CD4-positive, alpha-beta memory T cell (primary cell): ENCODE data around the gene EPHB1. TPM values are rescaled to one million over a fixed set of nuclear protein-coding genes. Genes with fewer than 3 reads are reported as not detected.

ENCODE experiments used
- CTCF ChIA-PET: fragments of 350-600 bp; sonication (Branson Sonifier 250); formaldehyde crosslinking; loops from one replicate; lab custom pipeline; 2021; ENCODE audit warnings: inconsistent platforms; ENCODE audit not compliant: partially characterized antibody; lab: Charles Lee
- POLR2A ChIA-PET: fragments of 350-600 bp; sonication (Branson Sonifier 250); formaldehyde crosslinking; loops from one replicate; lab custom pipeline; 2021; ENCODE audit not compliant: partially characterized antibody; lab: Charles Lee
- DNase-seq, 5 donors: peaks; one replicate each; pipeline versions ENCODE4 v3.0.0 to v3.0.0-alpha.2; 2020 to 2022; ENCODE audit warnings: mixed read lengths in 1 of 5
- H3K27ac ChIP-seq: one replicate; pipeline ENCODE4 v1.7.0; 2013; ENCODE audit warnings: low read depth, low read length
- H3K27me3 ChIP-seq: 2 replicates; pipeline ENCODE4 v1.7.0; 2013; ENCODE audit warnings: mild to moderate bottlenecking, low read length, moderate library complexity; ENCODE audit not compliant: insufficient read depth
- H3K36me3 ChIP-seq: 2 replicates; pipeline ENCODE4 v1.7.0; 2013; ENCODE audit warnings: mild to moderate bottlenecking, low read length, moderate library complexity; ENCODE audit not compliant: insufficient read depth
- H3K4me1 ChIP-seq: 2 replicates; pipeline ENCODE4 v1.7.0; 2013; ENCODE audit warnings: mild to moderate bottlenecking, low read length, moderate library complexity; ENCODE audit not compliant: insufficient read depth
- H3K4me3 ChIP-seq, 2 donors: one replicate each; pipeline ENCODE4 v1.7.0; 2013; ENCODE audit warnings: low read length in 2 of 2, mild to moderate bottlenecking in 1 of 2
- H3K9me3 ChIP-seq, 2 donors: one replicate each; pipeline ENCODE4 v1.7.0; 2013; ENCODE audit warnings: low read length in 2 of 2, control low read depth in 1 of 2; ENCODE audit not compliant: control insufficient read depth in 1 of 2
- H3K27ac Mint-ChIP-seq, 7 donors: one replicate each; pipeline ENCODE4 v1.8.0; 2020 to 2021; ENCODE audit warnings: mixed read lengths in 7 of 7, mild to moderate bottlenecking in 6 of 7, inconsistent platforms in 3 of 7, moderate library complexity in 3 of 7
- H3K27me3 Mint-ChIP-seq, 2 donors: one replicate each; pipeline ENCODE4 v1.8.0; 2020 to 2021; ENCODE audit warnings: mixed read lengths in 2 of 2
- H3K36me3 Mint-ChIP-seq, 2 donors: one replicate each; pipeline ENCODE4 v1.8.0; 2020 to 2021; ENCODE audit warnings: mixed read lengths in 2 of 2, inconsistent platforms in 1 of 2, mild to moderate bottlenecking in 1 of 2
- H3K4me1 Mint-ChIP-seq, 4 donors: one replicate each; pipeline ENCODE4 v1.8.0; 2020 to 2021; ENCODE audit warnings: mixed read lengths in 4 of 4, mild to moderate bottlenecking in 1 of 4
- H3K4me3 Mint-ChIP-seq, 8 donors: one replicate each; pipeline ENCODE4 v1.8.0; 2020 to 2021; ENCODE audit warnings: mixed read lengths in 8 of 8, mild to moderate bottlenecking in 7 of 8, moderate library complexity in 6 of 8, inconsistent platforms in 3 of 8
- H3K9me3 Mint-ChIP-seq, 8 donors: one replicate each; pipeline ENCODE4 v1.8.0; 2020 to 2021; ENCODE audit warnings: mixed read lengths in 8 of 8, mild to moderate bottlenecking in 5 of 8, inconsistent platforms in 3 of 8, moderate library complexity in 1 of 8
- intact Hi-C: fragments of 100-400 bp; cut with micrococcal nuclease; formaldehyde crosslinking; loops from one replicate; pipeline ENCODE4 v1.15.1; 2023
- polyA plus RNA-seq, 2 donors: library from polyadenylated mRNA; unstranded; fragments of 300-500 nt; fragmentation: Illumina TruSeq; gene quantifications; one replicate each; pipeline ENCODE4 v1.2.3, GENCODE V29; 2021
- total RNA-seq, 2 experiments: library from RNA; stranded (reverse); gene quantifications; one replicate each; pipeline ENCODE4 v1.2.3, GENCODE V29; 2021

EPHB1 gene
- total and polyA plus RNA-seq, 4 experiments from 2014 or later = 0.30 to 0.69 (median 0.43) TPM; not detected in 1

DNA sequence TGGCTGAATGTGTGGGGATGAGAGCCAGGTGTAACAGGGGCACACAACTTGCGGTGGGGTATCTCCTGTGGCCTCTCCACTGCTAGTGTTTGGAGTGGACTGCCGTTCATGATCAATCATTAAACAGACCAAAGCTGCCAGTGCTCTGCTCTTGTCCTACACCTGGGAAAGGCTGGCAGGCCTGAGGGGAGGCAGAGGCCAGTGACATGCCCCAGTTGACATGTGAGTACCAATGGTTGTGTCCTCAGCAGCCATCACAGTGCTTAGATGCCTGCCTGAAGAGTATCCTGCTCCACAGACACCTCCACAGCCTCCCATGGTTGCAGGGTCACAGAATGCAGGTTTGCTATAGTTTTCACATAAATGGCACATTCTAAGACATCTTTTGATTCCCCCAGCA is 348.4 kb downstream of the EPHB1 start:
- no peaks in the 10 kb centered on the region for H3K27me3 ChIP-seq
- H3K9me3 ChIP-seq = no peaks in the 10 kb centered on the region
- H3K36me3 ChIP-seq = no peaks in the 10 kb centered on the region
- ChIA-PET POLR2A (no interaction called here), CTCF (no interaction called here)
- Mint-ChIP-seq H3K27ac (no peak overlapping the region), H3K4me3 (no peak overlapping the region), H3K36me3 (no peaks in the 10 kb centered on the region), H3K27me3 (no peaks in the 10 kb centered on the region), H3K4me1 (no peaks in the 10 kb centered on the region), H3K9me3 (peaks cover 0 to 4% (median 0%) of the 10 kb centered on the region in 8 donors)
- intact Hi-C loops = no loop called here
- no peak for DNase-seq
- no peaks in the 10 kb centered on the region for H3K4me1 ChIP-seq
- no peak overlapping the region for H3K4me3 ChIP-seq
- H3K27ac ChIP-seq = no peak overlapping the region

DNA sequence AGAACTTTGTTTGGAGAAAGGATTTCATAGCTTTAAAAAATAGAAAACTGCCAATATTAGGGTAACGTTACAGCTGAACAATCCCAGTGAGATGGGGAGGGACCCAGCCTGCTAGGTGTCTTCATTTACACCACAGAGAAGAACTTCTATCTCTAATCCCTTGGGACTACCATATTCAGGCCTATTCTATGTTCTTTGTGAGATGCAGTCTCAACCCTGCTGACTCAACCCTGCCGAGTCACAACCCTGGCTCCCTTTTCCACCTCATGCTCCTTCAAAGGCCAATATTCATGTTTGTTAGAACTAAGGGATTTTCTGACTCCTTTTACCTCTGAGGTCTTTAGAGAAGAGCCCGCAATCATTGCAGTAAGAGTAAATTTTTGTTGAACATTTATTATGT is 350.5 kb downstream of the EPHB1 start:
- Histone ChIP-seq H3K9me3 (no peaks in the 10 kb centered on the region), H3K4me3 (no peak overlapping the region), H3K4me1 (no peaks in the 10 kb centered on the region), H3K36me3 (no peaks in the 10 kb centered on the region), H3K27ac (no peak overlapping the region), H3K27me3 (no peaks in the 10 kb centered on the region)
- intact Hi-C loops = no loop called here
- Mint-ChIP-seq H3K4me3 (no peak overlapping the region), H3K36me3 (no peaks in the 10 kb centered on the region), H3K27me3 (no peaks in the 10 kb centered on the region), H3K9me3 (peaks cover 0 to 4% (median 0%) of the 10 kb centered on the region in 8 donors), H3K27ac (no peak overlapping the region), H3K4me1 (no peaks in the 10 kb centered on the region)
- DNase-seq = no peak
- CTCF ChIA-PET = no interaction called here
- POLR2A ChIA-PET = no interaction called here

DNA sequence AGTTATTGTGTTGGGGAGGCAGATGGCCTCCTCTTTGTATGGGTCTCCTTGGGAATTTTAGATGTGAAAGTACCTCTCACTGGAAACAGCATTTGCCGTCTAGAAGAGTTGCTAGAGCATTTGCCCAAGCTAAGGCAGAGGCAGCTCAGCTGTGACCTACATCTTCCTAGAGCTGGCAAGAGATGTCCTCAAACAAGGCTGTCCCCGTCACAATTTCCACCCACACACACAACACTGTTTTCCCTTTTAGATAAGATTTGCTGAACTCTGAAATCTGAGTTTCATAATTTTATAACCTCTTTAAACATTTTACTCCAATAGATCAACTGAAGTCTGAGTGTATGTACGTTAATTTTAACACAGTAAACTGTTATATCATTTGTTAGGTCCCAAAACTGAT is 352.6 kb downstream of the EPHB1 start:
- H3K9me3 Mint-ChIP-seq = peaks cover 0 to 2% (median 0%) of the 10 kb centered on the region in 8 donors
- Histone ChIP-seq H3K27me3 (no peaks in the 10 kb centered on the region), H3K36me3 (no peaks in the 10 kb centered on the region), H3K27ac (no peak overlapping the region), H3K4me1 (no peaks in the 10 kb centered on the region), H3K9me3 (no peaks in the 10 kb centered on the region), H3K4me3 (no peak overlapping the region)
- H3K4me1 Mint-ChIP-seq = no peaks in the 10 kb centered on the region
- intact Hi-C loops = no loop called here
- ChIA-PET CTCF (no interaction called here), POLR2A (no interaction called here)
- no peaks in the 10 kb centered on the region for H3K36me3 Mint-ChIP-seq
- H3K4me3 Mint-ChIP-seq = no peak overlapping the region
- no peaks in the 10 kb centered on the region for H3K27me3 Mint-ChIP-seq
- DNase-seq = no peak
- no peak overlapping the region for H3K27ac Mint-ChIP-seq

DNA sequence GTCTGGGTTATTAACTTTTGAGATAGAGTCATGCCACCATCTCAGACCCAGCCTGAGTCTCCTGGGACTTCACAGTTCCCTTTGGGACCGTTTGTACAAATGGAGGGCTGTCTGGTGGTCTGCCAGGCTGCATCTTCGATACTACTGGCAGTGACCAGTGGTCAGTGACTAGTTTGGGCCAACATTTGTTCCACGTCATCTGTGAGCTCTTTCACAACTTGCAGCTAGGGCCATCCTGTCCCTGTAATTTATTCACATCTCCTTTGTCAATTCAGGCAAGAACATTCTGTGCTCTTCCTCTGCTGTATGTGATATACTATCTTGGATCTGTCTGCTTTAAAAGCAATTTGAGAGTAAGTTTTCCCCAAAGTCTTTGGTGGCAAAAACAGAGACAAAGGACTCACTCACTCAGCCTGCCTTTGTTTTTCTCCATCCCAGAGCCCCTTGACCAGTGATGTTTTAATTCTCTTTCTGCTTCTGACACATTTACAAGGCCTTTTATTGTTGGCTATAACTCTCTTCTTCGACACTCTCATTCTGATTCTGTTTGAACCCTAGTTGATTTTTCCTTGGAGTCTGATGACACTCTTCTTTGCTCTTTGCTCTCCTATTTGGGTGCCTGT is 353.4 kb downstream of the EPHB1 start:
- Mint-ChIP-seq H3K9me3 (peaks cover 0 to 2% (median 0%) of the 10 kb centered on the region in 8 donors), H3K36me3 (no peaks in the 10 kb centered on the region), H3K4me3 (no peak overlapping the region), H3K27me3 (no peaks in the 10 kb centered on the region), H3K4me1 (no peaks in the 10 kb centered on the region), H3K27ac (no peak overlapping the region)
- H3K4me1 ChIP-seq = no peaks in the 10 kb centered on the region
- DNase-seq = no peak
- ChIA-PET CTCF (no interaction called here), POLR2A (no interaction called here)
- H3K36me3 ChIP-seq = no peaks in the 10 kb centered on the region
- no peak overlapping the region for H3K4me3 ChIP-seq
- H3K27ac ChIP-seq = no peak overlapping the region
- intact Hi-C loops = no loop called here
- H3K27me3 ChIP-seq = no peaks in the 10 kb centered on the region
- H3K9me3 ChIP-seq = no peaks in the 10 kb centered on the region

DNA sequence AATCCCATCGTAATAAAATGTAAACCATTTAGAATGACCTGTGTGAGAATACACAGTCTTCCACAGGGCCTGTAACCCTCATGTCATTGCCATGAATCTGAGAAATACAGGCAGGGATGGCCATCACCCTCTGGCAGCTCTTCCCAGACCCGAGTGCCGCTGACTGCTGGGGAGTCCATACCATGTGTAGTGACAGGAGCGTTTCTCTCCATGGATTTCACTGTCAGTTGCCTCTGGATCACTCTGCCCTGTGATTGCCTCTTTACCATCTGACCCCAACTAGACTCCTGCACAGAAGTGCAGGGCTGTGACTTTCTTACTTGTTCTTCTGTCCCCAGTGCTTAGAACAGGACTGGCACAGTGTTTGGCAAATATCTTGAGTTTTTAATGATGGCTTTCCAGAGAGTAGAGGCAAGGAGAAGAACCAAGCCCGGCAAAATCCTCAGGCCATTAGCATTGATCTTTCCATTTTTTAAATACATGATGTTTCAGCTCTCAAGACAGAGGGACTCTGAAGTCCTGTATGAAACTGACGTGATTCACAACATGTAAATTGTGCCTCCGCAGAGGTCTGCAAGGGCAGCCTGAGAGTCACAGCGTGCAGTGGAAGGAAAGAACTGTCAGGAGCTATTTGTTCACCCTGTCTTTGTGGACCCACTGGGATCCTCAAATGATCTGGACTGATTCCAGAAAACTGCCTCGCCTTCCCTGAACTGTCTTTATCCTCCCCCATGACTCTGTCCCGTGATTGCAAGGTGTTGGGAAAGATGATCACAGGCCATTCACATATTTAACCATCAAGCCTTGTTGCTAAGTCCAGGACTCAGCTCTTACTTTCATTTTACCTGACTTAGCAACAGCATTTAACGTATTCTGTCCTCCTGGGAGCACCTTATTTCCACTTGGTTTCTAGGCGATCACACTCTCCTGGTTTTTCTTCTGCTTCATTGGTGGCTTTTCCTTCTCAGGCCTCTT is 354.9 kb downstream of the EPHB1 start:
- POLR2A ChIA-PET = no interaction called here
- H3K4me3 Mint-ChIP-seq = no peak overlapping the region
- intact Hi-C loops = no loop called here
- Histone ChIP-seq H3K27ac (no peak overlapping the region), H3K36me3 (no peaks in the 10 kb centered on the region), H3K4me3 (no peak overlapping the region), H3K27me3 (no peaks in the 10 kb centered on the region), H3K9me3 (no peaks in the 10 kb centered on the region), H3K4me1 (no peaks in the 10 kb centered on the region)
- H3K27me3 Mint-ChIP-seq = no peaks in the 10 kb centered on the region
- H3K9me3 Mint-ChIP-seq = peaks cover 0 to 3% (median 0%) of the 10 kb centered on the region in 8 donors
- no peaks in the 10 kb centered on the region for H3K36me3 Mint-ChIP-seq
- no peak for DNase-seq
- H3K27ac Mint-ChIP-seq = no peak overlapping the region
- no peaks in the 10 kb centered on the region for H3K4me1 Mint-ChIP-seq
- CTCF ChIA-PET = no interaction called here

DNA sequence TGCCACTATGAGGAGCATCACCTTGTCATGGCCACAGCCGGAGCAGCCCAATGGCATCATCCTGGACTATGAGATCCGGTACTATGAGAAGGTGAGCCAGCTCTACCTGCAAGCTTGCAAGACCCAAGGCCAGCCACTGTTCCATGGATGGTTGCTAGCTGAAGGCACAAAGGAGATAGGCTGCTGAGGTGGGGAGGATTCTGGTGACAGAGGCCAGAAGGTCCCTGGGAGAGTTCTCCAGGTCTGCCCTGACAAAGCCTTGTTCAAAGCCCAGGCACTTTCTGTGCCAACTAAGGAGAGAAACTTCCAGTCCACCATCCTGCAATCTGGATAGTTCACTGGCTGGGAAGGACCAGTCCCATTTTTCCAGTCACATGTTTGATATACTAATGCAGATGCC is 359.1 kb downstream of the EPHB1 start:
- H3K27me3 ChIP-seq = no peaks in the 10 kb centered on the region
- ChIA-PET POLR2A (no interaction called here), CTCF (no interaction called here)
- no peak overlapping the region for H3K27ac Mint-ChIP-seq
- H3K36me3 Mint-ChIP-seq = no peaks in the 10 kb centered on the region
- no peak overlapping the region for H3K4me3 ChIP-seq
- H3K9me3 Mint-ChIP-seq = peaks cover 0 to 4% (median 0%) of the 10 kb centered on the region in 8 donors
- H3K9me3 ChIP-seq = no peaks in the 10 kb centered on the region
- H3K4me3 Mint-ChIP-seq = no peak overlapping the region
- DNase-seq = no peak
- intact Hi-C loops = no loop called here
- no peaks in the 10 kb centered on the region for H3K4me1 Mint-ChIP-seq
- H3K27me3 Mint-ChIP-seq = no peaks in the 10 kb centered on the region
- no peaks in the 10 kb centered on the region for H3K36me3 ChIP-seq
- H3K4me1 ChIP-seq = no peaks in the 10 kb centered on the region
- no peak overlapping the region for H3K27ac ChIP-seq

DNA sequence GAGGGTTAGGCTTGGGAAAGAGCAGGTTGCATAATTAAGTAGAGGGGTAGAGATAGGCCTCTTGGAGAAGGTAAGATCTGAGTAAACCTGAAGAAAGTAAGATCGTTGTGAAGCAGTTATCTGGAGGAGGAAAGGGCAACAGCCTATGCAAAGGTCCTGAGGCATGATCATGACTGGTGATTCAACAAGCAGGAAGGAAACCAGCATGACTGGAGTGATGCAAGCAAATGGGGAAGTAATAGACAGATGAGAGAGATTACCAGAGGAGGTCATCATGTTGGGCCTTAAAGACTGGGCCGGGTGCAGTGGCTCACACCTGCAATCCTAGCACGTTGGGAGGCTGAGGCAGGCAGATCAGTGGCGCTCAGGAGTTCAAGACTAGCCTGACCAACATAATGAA is 360.2 kb downstream of the EPHB1 start:
- Histone ChIP-seq H3K4me1 (no peaks in the 10 kb centered on the region), H3K36me3 (no peaks in the 10 kb centered on the region), H3K27me3 (no peaks in the 10 kb centered on the region), H3K9me3 (no peaks in the 10 kb centered on the region), H3K27ac (no peak overlapping the region), H3K4me3 (no peak overlapping the region)
- intact Hi-C loops = no loop called here
- Mint-ChIP-seq H3K27ac (no peak overlapping the region), H3K4me1 (no peaks in the 10 kb centered on the region), H3K9me3 (peaks cover 0 to 7% (median 0%) of the 10 kb centered on the region in 8 donors), H3K27me3 (no peaks in the 10 kb centered on the region), H3K4me3 (no peak overlapping the region), H3K36me3 (no peaks in the 10 kb centered on the region)
- ChIA-PET POLR2A (no interaction called here), CTCF (no interaction called here)
- DNase-seq = no peak
